GM12872 (cell line): ENCODE results near the gene LRRC75A.

ENCODE experiments used
- CTCF ChIP-seq: IDR thresholded peaks from 3 replicates; pipeline ENCODE4 v1.5.1; 2011; ENCODE audit warnings: low read depth, mild to moderate bottlenecking, low read length, moderate library complexity; ENCODE audit not compliant: insufficient read depth

The LRRC75A gene

GRCh38 chr17:16484445-16485175 is 7.4 kb downstream of the LRRC75A start:
- no peak for TF ChIP-seq CTCF

- TF ChIP-seq CTCF = no peak
These were observed 8.9 kb downstream of the LRRC75A start for GRCh38 chr17:16483021-16483645.

- no peak for TF ChIP-seq CTCF
These were observed 9.7 kb downstream of the LRRC75A start for GRCh38 chr17:16482253-16482652.

- no peak for TF ChIP-seq CTCF
These were observed 11.0 kb downstream of the LRRC75A start for GRCh38 chr17:16480995-16481394.

- no peak for TF ChIP-seq CTCF
These were observed 12.7 kb downstream of the LRRC75A start for GRCh38 chr17:16479264-16479663.

GRCh38 chr17:16478649-16479048 is 13.3 kb downstream of the LRRC75A start:
- no peak for TF ChIP-seq CTCF

- TF ChIP-seq CTCF = no peak
These were observed 14.3 kb downstream of the LRRC75A start for GRCh38 chr17:16477666-16478065.
